SK-N-SH treated with all-trans-retinoic acid at 6 μM for 48 hours (cell line): ENCODE data around the gene EHD2.

Experiments used
- ATAC-seq: fragments of 200-7000 bp; cut with Tn5 transposase; 3 replicates; pipeline ENCODE4 v1.9.1; 2020; ENCODE audit warnings: mild to moderate bottlenecking, moderate library complexity
- ARNTL ChIP-seq: fragments of 450-650 bp; formaldehyde crosslinking; IDR thresholded peaks from 2 replicates; pipeline ENCODE4 v1.5.0; 2020; ENCODE audit warnings: low read depth, mild to moderate bottlenecking, moderate library complexity, borderline replicate concordance
- BACH2 ChIP-seq: fragments of 250-450 bp; sonication (Bioruptor Pico); IDR thresholded peaks from 2 replicates; pipeline ENCODE4 v1.9.0; 2021; ENCODE audit warnings: mild to moderate bottlenecking, borderline replicate concordance
- CSDC2 ChIP-seq: fragments of 250-450 bp; sonication (Bioruptor Pico); IDR thresholded peaks from 2 replicates; pipeline ENCODE4 v1.5.0; 2020; ENCODE audit warnings: mild to moderate bottlenecking, moderate library complexity
- ESRRG ChIP-seq: fragments of 250-450 bp; sonication (Bioruptor Pico); IDR thresholded peaks from 2 replicates; pipeline ENCODE4 v1.6.1; 2021; ENCODE audit warnings: mild to moderate bottlenecking
- GLIS3 ChIP-seq: fragments of 250-450 bp; sonication (Bioruptor Pico); IDR thresholded peaks from 2 replicates; pipeline ENCODE4 v1.5.0; 2020; ENCODE audit warnings: mild to moderate bottlenecking, moderate library complexity
- ISL1 ChIP-seq: fragments of 250-450 bp; sonication (Bioruptor Pico); IDR thresholded peaks from 2 replicates; pipeline ENCODE4 v2.1.2; 2022; ENCODE audit warnings: mild to moderate bottlenecking, moderate library complexity
- OSR1 ChIP-seq: fragments of 250-450 bp; sonication (Bioruptor Pico); IDR thresholded peaks from 2 replicates; pipeline ENCODE4 v1.8.0; 2022; ENCODE audit warnings: moderate library complexity, mild to moderate bottlenecking, inconsistent platforms
- PPARA ChIP-seq: fragments of 250-450 bp; sonication (Bioruptor Pico); IDR thresholded peaks from 2 replicates; pipeline ENCODE4 v1.5.0; 2020; ENCODE audit warnings: mild to moderate bottlenecking, borderline replicate concordance
- RARB ChIP-seq: fragments of 250-450 bp; sonication (Bioruptor Pico); IDR thresholded peaks from 2 replicates; pipeline ENCODE4 v1.8.0; 2021; ENCODE audit warnings: mild to moderate bottlenecking, moderate library complexity
- TCF4 ChIP-seq: fragments of 250-450 bp; sonication (Bioruptor Pico); IDR thresholded peaks from 2 replicates; pipeline ENCODE4 v1.8.0; 2021; ENCODE audit warnings: mild to moderate bottlenecking, moderate library complexity, borderline replicate concordance
- TOX ChIP-seq: fragments of 250-450 bp; sonication (Bioruptor Pico); IDR thresholded peaks from 2 replicates; pipeline ENCODE4 v1.8.0; 2021; ENCODE audit warnings: mild to moderate bottlenecking, moderate library complexity, borderline replicate concordance
- ZC3H10 ChIP-seq: fragments of 250-450 bp; sonication (Bioruptor Pico); IDR thresholded peaks from 2 replicates; pipeline ENCODE4 v1.5.1; 2021; ENCODE audit warnings: mild to moderate bottlenecking, moderate library complexity
- ZFP3 ChIP-seq: fragments of 250-450 bp; sonication (Bioruptor Pico); IDR thresholded peaks from 2 replicates; pipeline ENCODE4 v1.5.0; 2020; ENCODE audit warnings: mild to moderate bottlenecking, moderate library complexity
- ZFP30 ChIP-seq: fragments of 450-650 bp; formaldehyde crosslinking; IDR thresholded peaks from 2 replicates; pipeline ENCODE4 v1.5.0; 2022; ENCODE audit warnings: mild to moderate bottlenecking, moderate library complexity
- ZNF565 ChIP-seq: fragments of 450-650 bp; formaldehyde crosslinking; conservative IDR thresholded peaks from 2 replicates; pipeline ENCODE4 v1.5.0; 2020; ENCODE audit warnings: low read depth, mild to moderate bottlenecking, moderate library complexity
- ZNF70 ChIP-seq: fragments of 450-650 bp; formaldehyde crosslinking; IDR thresholded peaks from 2 replicates; pipeline ENCODE4 v1.5.0; 2020; ENCODE audit warnings: mild to moderate bottlenecking, moderate library complexity
- ZNF8 ChIP-seq: fragments of 450-650 bp; formaldehyde crosslinking; IDR thresholded peaks from 2 replicates; pipeline ENCODE4 v1.5.0; 2020; ENCODE audit warnings: mild to moderate bottlenecking, moderate library complexity
- TF ChIP-seq, protein P1 (sequence below): fragments of 250-450 bp; sonication (Bioruptor Pico); IDR thresholded peaks from 2 replicates; pipeline ENCODE4 v1.5.1; 2020; ENCODE audit warnings: low read depth, mild to moderate bottlenecking, moderate library complexity
- TF ChIP-seq, protein P2 (sequence below): fragments of 250-450 bp; sonication (Bioruptor Pico); IDR thresholded peaks from 2 replicates; pipeline ENCODE4 v1.5.0; 2020; ENCODE audit warnings: mild to moderate bottlenecking, moderate library complexity
- TF ChIP-seq, protein P3 (sequence below): fragments of 250-450 bp; sonication (Bioruptor Pico); IDR thresholded peaks from 2 replicates; pipeline ENCODE4 v1.5.1; 2021; ENCODE audit warnings: mild to moderate bottlenecking, moderate library complexity
- TF ChIP-seq, protein P4 (sequence below): fragments of 250-450 bp; sonication (Bioruptor Pico); IDR thresholded peaks from 2 replicates; pipeline ENCODE4 v1.8.0; 2020; ENCODE audit warnings: mild to moderate bottlenecking, moderate library complexity, borderline replicate concordance

Gene EHD2

DNA sequence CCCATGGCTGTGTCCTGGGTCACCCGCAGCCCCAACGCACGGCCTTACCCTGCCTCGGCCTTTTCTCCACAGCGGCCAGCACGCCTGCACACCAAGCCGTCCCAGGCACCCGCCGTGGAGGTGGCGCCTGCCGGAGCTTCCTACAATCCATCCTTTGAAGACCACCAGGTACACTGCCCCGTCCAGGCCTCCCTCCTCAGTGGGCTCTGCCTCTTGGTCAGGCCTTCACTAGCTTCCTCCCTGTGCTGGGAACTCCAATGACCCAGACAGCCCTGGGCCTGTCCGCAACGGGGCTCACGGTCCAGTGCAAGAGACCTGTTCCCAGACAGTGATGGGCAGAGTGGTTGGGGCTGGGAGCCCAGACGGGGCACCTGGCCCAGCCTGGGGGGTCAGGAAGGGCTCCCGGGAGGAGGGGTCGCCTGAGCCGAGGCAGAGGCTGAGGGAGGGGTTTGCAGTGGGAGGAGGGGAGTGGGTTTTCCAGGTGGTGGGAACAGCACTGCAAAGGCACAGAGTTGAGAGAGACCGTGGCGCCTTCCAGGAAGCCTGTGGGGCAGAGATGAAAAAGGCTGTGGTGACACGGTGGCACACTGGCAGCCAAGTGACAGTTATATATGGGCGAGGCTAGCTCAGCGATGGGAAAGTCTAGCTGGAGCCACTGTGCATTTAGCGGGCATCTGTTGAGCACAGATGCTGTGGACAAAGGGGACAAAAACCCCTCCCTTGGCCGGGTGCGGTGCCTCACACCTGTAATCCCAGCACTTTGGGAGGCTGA, 39.4 kb downstream of the EHD2 start:
- ATAC-seq, result no peak
- no peak for TF ChIP-seq BACH2 (CRISPR knock-in tag)
- no peak for TF ChIP-seq ISL1 (CRISPR knock-in tag)
- no peak for TF ChIP-seq TCF4 (CRISPR knock-in tag)
- no peak for TF ChIP-seq ZFP30 (CRISPR knock-in tag)
- no peak for TF ChIP-seq OSR1
- no peak for TF ChIP-seq ZNF70
- TF ChIP-seq, protein P1, sequence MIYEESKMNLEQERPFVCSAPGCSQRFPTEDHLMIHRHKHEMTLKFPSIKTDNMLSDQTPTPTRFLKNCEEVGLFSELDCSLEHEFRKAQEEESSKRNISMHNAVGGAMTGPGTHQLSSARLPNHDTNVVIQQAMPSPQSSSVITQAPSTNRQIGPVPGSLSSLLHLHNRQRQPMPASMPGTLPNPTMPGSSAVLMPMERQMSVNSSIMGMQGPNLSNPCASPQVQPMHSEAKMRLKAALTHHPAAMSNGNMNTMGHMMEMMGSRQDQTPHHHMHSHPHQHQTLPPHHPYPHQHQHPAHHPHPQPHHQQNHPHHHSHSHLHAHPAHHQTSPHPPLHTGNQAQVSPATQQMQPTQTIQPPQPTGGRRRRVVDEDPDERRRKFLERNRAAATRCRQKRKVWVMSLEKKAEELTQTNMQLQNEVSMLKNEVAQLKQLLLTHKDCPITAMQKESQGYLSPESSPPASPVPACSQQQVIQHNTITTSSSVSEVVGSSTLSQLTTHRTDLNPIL, result no peak

DNA sequence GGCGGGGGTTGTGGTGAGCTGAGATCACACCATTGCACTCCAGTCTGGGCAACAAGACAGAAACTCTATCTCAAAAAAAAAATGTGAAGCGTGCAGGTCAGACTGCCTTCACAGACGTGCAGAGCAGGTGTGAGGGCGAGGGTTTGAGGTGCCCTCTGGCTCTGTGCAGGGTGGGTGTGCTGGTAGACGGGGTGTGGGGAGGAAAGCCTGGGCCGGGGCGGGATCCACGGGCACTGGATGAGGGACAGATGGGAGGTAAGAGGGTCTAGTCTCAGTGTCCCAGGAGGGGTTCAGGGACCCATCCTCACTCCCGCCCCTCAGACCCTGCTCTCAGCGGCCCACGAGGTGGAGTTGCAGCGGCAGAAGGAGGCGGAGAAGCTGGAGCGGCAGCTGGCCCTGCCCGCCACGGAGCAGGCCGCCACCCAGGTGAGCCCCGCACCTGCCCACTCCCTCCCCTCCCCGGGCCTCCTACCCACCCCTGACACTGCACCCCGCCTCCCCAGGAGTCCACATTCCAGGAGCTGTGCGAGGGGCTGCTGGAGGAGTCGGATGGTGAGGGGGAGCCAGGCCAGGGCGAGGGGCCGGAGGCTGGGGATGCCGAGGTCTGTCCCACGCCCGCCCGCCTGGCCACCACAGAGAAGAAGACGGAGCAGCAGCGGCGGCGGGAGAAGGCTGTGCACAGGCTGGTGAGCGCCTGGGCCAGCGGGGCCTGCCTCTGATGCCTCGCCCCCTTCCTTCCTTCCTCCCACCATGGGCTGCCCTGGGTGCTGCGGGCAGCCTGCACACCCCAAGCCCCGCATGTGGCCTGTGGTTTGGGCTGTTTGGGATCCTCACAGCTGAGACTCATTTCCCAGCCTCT, 41.2 kb downstream of the EHD2 start:
- no peak for ATAC-seq
- TF ChIP-seq PPARA, result no peak
- TF ChIP-seq, protein P1, result no peak
- TF ChIP-seq, protein P2, sequence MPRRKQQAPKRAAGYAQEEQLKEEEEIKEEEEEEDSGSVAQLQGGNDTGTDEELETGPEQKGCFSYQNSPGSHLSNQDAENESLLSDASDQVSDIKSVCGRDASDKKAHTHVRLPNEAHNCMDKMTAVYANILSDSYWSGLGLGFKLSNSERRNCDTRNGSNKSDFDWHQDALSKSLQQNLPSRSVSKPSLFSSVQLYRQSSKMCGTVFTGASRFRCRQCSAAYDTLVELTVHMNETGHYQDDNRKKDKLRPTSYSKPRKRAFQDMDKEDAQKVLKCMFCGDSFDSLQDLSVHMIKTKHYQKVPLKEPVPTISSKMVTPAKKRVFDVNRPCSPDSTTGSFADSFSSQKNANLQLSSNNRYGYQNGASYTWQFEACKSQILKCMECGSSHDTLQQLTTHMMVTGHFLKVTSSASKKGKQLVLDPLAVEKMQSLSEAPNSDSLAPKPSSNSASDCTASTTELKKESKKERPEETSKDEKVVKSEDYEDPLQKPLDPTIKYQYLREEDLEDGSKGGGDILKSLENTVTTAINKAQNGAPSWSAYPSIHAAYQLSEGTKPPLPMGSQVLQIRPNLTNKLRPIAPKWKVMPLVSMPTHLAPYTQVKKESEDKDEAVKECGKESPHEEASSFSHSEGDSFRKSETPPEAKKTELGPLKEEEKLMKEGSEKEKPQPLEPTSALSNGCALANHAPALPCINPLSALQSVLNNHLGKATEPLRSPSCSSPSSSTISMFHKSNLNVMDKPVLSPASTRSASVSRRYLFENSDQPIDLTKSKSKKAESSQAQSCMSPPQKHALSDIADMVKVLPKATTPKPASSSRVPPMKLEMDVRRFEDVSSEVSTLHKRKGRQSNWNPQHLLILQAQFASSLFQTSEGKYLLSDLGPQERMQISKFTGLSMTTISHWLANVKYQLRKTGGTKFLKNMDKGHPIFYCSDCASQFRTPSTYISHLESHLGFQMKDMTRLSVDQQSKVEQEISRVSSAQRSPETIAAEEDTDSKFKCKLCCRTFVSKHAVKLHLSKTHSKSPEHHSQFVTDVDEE (CRISPR knock-in tag), result no peak
- no peak for TF ChIP-seq ZNF8 (CRISPR knock-in tag)
- no peak for TF ChIP-seq ISL1 (CRISPR knock-in tag)
- TF ChIP-seq, protein P3, sequence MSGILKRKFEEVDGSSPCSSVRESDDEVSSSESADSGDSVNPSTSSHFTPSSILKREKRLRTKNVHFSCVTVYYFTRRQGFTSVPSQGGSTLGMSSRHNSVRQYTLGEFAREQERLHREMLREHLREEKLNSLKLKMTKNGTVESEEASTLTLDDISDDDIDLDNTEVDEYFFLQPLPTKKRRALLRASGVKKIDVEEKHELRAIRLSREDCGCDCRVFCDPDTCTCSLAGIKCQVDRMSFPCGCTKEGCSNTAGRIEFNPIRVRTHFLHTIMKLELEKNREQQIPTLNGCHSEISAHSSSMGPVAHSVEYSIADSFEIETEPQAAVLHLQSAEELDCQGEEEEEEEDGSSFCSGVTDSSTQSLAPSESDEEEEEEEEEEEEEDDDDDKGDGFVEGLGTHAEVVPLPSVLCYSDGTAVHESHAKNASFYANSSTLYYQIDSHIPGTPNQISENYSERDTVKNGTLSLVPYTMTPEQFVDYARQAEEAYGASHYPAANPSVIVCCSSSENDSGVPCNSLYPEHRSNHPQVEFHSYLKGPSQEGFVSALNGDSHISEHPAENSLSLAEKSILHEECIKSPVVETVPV, result no peak
- TF ChIP-seq, protein P4, sequence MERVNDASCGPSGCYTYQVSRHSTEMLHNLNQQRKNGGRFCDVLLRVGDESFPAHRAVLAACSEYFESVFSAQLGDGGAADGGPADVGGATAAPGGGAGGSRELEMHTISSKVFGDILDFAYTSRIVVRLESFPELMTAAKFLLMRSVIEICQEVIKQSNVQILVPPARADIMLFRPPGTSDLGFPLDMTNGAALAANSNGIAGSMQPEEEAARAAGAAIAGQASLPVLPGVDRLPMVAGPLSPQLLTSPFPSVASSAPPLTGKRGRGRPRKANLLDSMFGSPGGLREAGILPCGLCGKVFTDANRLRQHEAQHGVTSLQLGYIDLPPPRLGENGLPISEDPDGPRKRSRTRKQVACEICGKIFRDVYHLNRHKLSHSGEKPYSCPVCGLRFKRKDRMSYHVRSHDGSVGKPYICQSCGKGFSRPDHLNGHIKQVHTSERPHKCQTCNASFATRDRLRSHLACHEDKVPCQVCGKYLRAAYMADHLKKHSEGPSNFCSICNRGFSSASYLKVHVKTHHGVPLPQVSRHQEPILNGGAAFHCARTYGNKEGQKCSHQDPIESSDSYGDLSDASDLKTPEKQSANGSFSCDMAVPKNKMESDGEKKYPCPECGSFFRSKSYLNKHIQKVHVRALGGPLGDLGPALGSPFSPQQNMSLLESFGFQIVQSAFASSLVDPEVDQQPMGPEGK (CRISPR knock-in tag), result no peak
- no peak for TF ChIP-seq RARB (CRISPR knock-in tag)
- TF ChIP-seq BACH2 (CRISPR knock-in tag), result no peak
- no peak for TF ChIP-seq ZNF70
- no peak for TF ChIP-seq GLIS3 (CRISPR knock-in tag)
- no peak for TF ChIP-seq ZC3H10 (CRISPR knock-in tag)
- TF ChIP-seq TOX, result no peak
- TF ChIP-seq TCF4 (CRISPR knock-in tag), result no peak
- TF ChIP-seq ARNTL (CRISPR knock-in tag), result no peak
- TF ChIP-seq ESRRG (CRISPR knock-in tag), result no peak

DNA sequence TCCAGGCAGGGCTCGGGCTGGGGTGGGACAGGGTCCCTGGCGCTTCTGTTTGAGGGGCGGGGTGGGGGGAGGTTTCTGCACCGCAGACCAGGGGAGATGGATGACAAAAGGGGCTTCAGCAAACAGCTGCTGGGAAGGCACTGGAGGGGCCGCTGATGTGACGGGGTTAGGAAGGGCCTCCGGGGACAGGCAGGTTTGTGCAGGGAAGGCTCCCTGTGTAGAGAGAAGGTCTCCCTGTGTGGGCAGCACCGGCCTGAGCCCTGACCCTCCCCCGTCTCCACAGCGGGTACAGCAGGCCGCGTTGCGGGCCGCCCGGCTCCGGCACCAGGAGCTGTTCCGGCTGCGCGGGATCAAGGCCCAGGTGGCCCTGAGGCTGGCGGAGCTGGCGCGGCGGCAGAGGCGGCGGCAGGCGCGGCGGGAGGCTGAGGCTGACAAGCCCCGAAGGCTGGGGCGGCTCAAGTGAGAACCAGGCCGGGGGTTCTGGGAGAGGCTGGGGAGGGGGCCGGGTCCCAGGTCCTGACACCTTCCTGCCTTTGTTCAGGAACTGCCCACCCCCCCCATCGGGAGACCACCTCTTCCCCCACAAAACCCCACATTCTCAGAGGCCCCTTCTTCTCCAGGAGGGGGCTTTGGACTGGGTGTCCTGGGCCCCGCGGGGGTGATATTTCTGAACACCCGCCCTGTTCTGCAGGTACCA, 42.0 kb downstream of the EHD2 start:
- no peak for ATAC-seq
- no peak for TF ChIP-seq ZNF70
- no peak for TF ChIP-seq ZFP3 (CRISPR knock-in tag)
- TF ChIP-seq CSDC2 (CRISPR knock-in tag), result no peak
- no peak for TF ChIP-seq TCF4 (CRISPR knock-in tag)
- TF ChIP-seq PPARA, result no peak
- TF ChIP-seq, protein P1, result no peak
- no peak for TF ChIP-seq ZC3H10 (CRISPR knock-in tag)
- no peak for TF ChIP-seq ZNF565 (CRISPR knock-in tag)
